GM12878 (cell line): Measurements from ENCODE around the gene SEC31A. TPM values are rescaled to one million over a fixed set of nuclear protein-coding genes. Genes with fewer than 3 reads are reported as not detected.
A peak's percentile ranks its signal among the peaks of the same experiment; 100 is the strongest.

Experiments used
- ATAC-seq: fragments of 200-7000 bp; cut with Tn5 transposase; 3 replicates; pipeline ENCODE4 v1.9.1; 2020; ENCODE audit warnings: mild to moderate bottlenecking, moderate library complexity
- BruUV-seq: library from RNA; stranded (reverse); fragments of 400-500 nt; replicated peaks from 2 replicates; lab custom pipeline; 2021; lab: Mats Ljungman, UMichigan
- CTCF ChIA-PET: fragments of 300-600 bp; sonication (Branson Sonifier 250); formaldehyde crosslinking; extraction: SDS; loops from one replicate; lab custom pipeline; 2021; ENCODE audit warnings: inconsistent platforms; lab: Yijun Ruan, JAX
- POLR2A ChIA-PET: fragments of 350-600 bp; formaldehyde crosslinking; extraction: SDS; loops from one replicate; lab custom pipeline; 2021; ENCODE audit warnings: inconsistent platforms; lab: Charles Lee
- RAD21 ChIA-PET: fragments of 300-600 bp; sonication (Branson Sonifier 250); formaldehyde crosslinking; loops from one replicate; lab custom pipeline; 2023; ENCODE audit warnings: antibody characterized with exemption; ENCODE audit not compliant: unreplicated experiment; lab: Charles Lee
- SMC1A ChIA-PET: fragments of 300-600 bp; sonication (Branson Sonifier 250); formaldehyde crosslinking; loops from one replicate; lab custom pipeline; 2023; ENCODE audit not compliant: unreplicated experiment, uncharacterized antibody; lab: Charles Lee
- DNase-seq: peaks from one replicate; pipeline ENCODE4 v3.0.0-alpha.2; 2011; ENCODE audit warnings: low read depth, low spot score
- FAIRE-seq: peaks from 3 replicates; lab custom pipeline; 2011; peaks lifted over from hg19 to GRCh38; lab: Jason Lieb, UNC
- H2AFZ ChIP-seq: 2 replicates; pipeline ENCODE4 v1.6.0; 2011; ENCODE audit warnings: low read depth, low read length, control low read depth; ENCODE audit not compliant: control insufficient read depth
- H3K27ac ChIP-seq: 2 replicates; pipeline ENCODE4 v1.5.1; 2011; ENCODE audit warnings: control low read depth; ENCODE audit not compliant: control insufficient read depth, insufficient read depth
- H3K27me3 ChIP-seq, 2 experiments: replicated peaks in 1 of 2; 2 replicates each; pipeline versions ENCODE4 v1.6.0 to v1.6.1; 2011; ENCODE audit warnings: low read length in 1 of 2; ENCODE audit not compliant: control insufficient read depth in 2 of 2, insufficient read depth in 2 of 2
- H3K36me3 ChIP-seq, 2 experiments: 2 replicates each; pipeline ENCODE4 v1.5.1; 2011; ENCODE audit warnings: low read length in 1 of 2; ENCODE audit not compliant: control insufficient read depth in 2 of 2, insufficient read depth in 2 of 2
- H3K4me1 ChIP-seq: 2 replicates; pipeline ENCODE4 v1.6.1; 2011; ENCODE audit warnings: mild to moderate bottlenecking, low read length, moderate library complexity, mixed read lengths; ENCODE audit not compliant: control insufficient read depth, insufficient read depth
- H3K4me2 ChIP-seq: 2 replicates; pipeline ENCODE4 v1.6.0; 2011; ENCODE audit warnings: control low read depth; ENCODE audit not compliant: control insufficient read depth, insufficient read depth
- H3K4me3 ChIP-seq: fragments of 200-600 bp; sonication (generic); 2 replicates; pipeline ENCODE4 v1.5.1; 2016
- H3K79me2 ChIP-seq: 2 replicates; pipeline ENCODE4 v1.6.0; 2011; ENCODE audit warnings: low read length; ENCODE audit not compliant: control insufficient read depth, insufficient read depth
- H3K9ac ChIP-seq: 2 replicates; pipeline ENCODE4 v1.8.0; 2011; ENCODE audit warnings: low read length, control low read depth, mixed read lengths; ENCODE audit not compliant: control insufficient read depth, insufficient read depth
- H3K9me3 ChIP-seq: replicated peaks from 3 replicates; pipeline ENCODE4 v1.5.1; 2011; ENCODE audit warnings: mild to moderate bottlenecking, low read length; ENCODE audit not compliant: control insufficient read depth, insufficient read depth
- H4K20me1 ChIP-seq: 2 replicates; pipeline ENCODE4 v1.6.0; 2011; ENCODE audit not compliant: control insufficient read depth, insufficient read depth
- BRCA1 ChIP-seq: IDR thresholded peaks from 2 replicates; pipeline ENCODE4 v1.6.1; 2011; ENCODE audit warnings: low read depth, low read length, improper control_type of control experiment
- CREB1 ChIP-seq: IDR thresholded peaks from 2 replicates; pipeline ENCODE4 v1.6.1; 2012; ENCODE audit warnings: low read depth, mild to moderate bottlenecking, inconsistent platforms
- CREM ChIP-seq: IDR thresholded peaks from 2 replicates; pipeline ENCODE4 v1.6.1; 2014; ENCODE audit warnings: antibody characterized with exemption, low read depth
- JUND ChIP-seq: IDR thresholded peaks from 2 replicates; pipeline ENCODE4 v1.6.1; 2012; ENCODE audit warnings: low read depth, mild to moderate bottlenecking, low read length, improper control_type of control experiment, moderate library complexity
- MTA3 ChIP-seq: IDR thresholded peaks from 2 replicates; pipeline ENCODE4 v1.6.1; 2012; ENCODE audit warnings: low read length, inconsistent platforms, borderline replicate concordance
- NFIC ChIP-seq: IDR thresholded peaks from 2 replicates; pipeline ENCODE4 v1.6.1; 2012; ENCODE audit warnings: low read depth, mild to moderate bottlenecking, inconsistent platforms, low read length, moderate library complexity
- NKRF ChIP-seq: fragments of 450-650 bp; conservative IDR thresholded peaks from 2 replicates; pipeline ENCODE4 v1.6.1; 2017; ENCODE audit warnings: mild to moderate bottlenecking, moderate library complexity
- NR2C2 ChIP-seq: IDR thresholded peaks from 2 replicates; pipeline ENCODE4 v1.6.1; 2011; ENCODE audit warnings: borderline replicate concordance, low read depth; ENCODE audit not compliant: control insufficient read depth, insufficient read length
- PML ChIP-seq: IDR thresholded peaks from 2 replicates; pipeline ENCODE4 v1.6.1; 2012; ENCODE audit warnings: low read length, inconsistent platforms
- POLR2AphosphoS2 ChIP-seq: IDR thresholded peaks from 2 replicates; pipeline ENCODE4 v1.6.1; 2011; ENCODE audit warnings: low read depth, mild to moderate bottlenecking, low read length, improper control_type of control experiment, moderate library complexity
- SMAD5 ChIP-seq: IDR thresholded peaks from 2 replicates; pipeline ENCODE4 v1.6.1; 2016; ENCODE audit warnings: antibody characterized with exemption, low read depth
- WRNIP1 ChIP-seq: IDR thresholded peaks from 2 replicates; pipeline ENCODE4 v1.6.1; 2011; ENCODE audit warnings: low read depth, low read length, improper control_type of control experiment, borderline replicate concordance
- WGBS: methylation state at CpG from one replicate; pipeline ENCODE4 v1.1.6; 2016; ENCODE audit warnings: low lambda C conversion rate; ENCODE audit not compliant: insufficient replicate concordance, insufficient coverage; ENCODE audit errors: missing lambda C conversion rate; 5-methylcytosine and 5-hydroxymethylcytosine counted together
- in situ Hi-C: fragments of 300-500 bp; cut with MboI; formaldehyde crosslinking; loops from 9 replicates; pipeline ENCODE4 v1.14.3; 2018; ENCODE audit warnings: mixed read lengths
- intact Hi-C: fragments of 100-400 bp; cut with micrococcal nuclease; formaldehyde crosslinking; loops from one replicate; pipeline ENCODE4 v1.14.2; 2022; ENCODE audit not compliant: unreplicated experiment
- polyA plus RNA-seq, 11 experiments: library from polyadenylated mRNA; depleted of rRNA in 4 of 11; unstranded in 6 of 11; stranded (reverse) in 5 of 11; fragments of >200 nt; fragmentation: Nextera tagmentation in 4 of 11; fragmentation: Illumina TruSeq in 1 of 11; extraction: Ambion mirVana in 4 of 11; extraction: Trizol in 1 of 11; gene quantifications; 1 replicate in 1 of 11; 2 replicates in 10 of 11; pipeline versions ENCODE4 v1.2.1 to v1.2.3, GENCODE V29; 2011 to 2016; ENCODE audit warnings: inconsistent platforms in 2 of 11, missing spikeins in 2 of 11, low read depth in 1 of 11
- total RNA-seq, 4 experiments: library from RNA; depleted of rRNA in 3 of 4; stranded (reverse); fragments of >200 nt in 3 of 4; fragmentation: Illumina TruSeq in 1 of 4; extraction: Trizol in 1 of 4; gene quantifications; 2 replicates each; pipeline versions ENCODE4 v1.2.1 to v1.2.3, GENCODE V29; 2013 to 2021
- TF ChIP-seq, protein P1 (sequence below): IDR thresholded peaks from 2 replicates; pipeline ENCODE4 v1.6.1; 2012; ENCODE audit warnings: low read depth, low read length, improper control_type of control experiment
- TF ChIP-seq, protein P2 (sequence below): IDR thresholded peaks from 2 replicates; pipeline ENCODE4 v1.6.1; 2011; ENCODE audit warnings: low read depth, mild to moderate bottlenecking, low read length, moderate library complexity, borderline replicate concordance; ENCODE audit errors: extremely low read depth
- TF ChIP-seq, protein P3 (sequence below): IDR thresholded peaks from 2 replicates; pipeline ENCODE4 v1.6.1; 2012; ENCODE audit warnings: low read depth, low read length, improper control_type of control experiment
- TF ChIP-seq, protein P4 (sequence below): IDR thresholded peaks from 2 replicates; pipeline ENCODE4 v1.6.1; 2011; ENCODE audit warnings: borderline replicate concordance, low read depth, mild to moderate bottlenecking, moderate library complexity, low read length; ENCODE audit not compliant: insufficient read depth, poor library complexity, severe bottlenecking

SEC31A gene
- total and polyA plus RNA-seq, 10 of the 15 experiments (the other 5 are each of a cell fraction or from before 2014, with no cell fraction given) = 74.6 to 171 (median 129) TPM

DNA sequence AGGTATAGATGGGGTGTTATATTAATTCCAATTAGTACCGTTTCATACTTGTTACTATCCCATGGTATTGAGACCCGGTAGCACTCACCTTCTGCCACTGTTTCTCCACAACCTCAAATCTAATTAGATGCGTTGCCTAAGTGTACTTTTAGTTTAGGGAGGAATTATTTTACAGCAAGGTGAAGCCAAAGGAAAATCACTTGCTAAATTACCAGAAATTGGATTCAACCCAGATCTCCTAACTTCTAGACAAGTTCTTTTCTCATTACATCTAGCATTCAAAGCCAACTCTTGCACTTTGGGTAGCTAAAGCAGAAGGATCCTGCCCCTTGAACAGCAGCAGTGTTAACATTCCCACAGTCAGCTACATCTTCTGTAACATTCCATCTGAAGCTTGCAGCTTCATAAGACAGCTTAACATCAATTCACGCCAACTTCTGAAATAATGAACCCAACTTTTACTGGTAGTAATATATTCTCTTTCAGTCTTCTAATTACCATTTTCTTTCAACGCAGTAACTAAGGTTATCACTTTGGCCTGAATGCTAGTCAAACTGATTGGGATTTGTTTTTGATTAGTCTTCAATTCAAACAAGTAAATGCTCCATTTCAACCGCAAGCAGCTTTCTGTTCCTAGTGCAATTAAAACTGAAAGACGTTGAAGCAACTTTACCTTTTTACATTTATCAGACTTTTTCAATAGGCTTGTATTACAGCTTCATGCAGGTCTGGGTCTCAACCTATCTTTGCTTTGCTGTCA lies 934 bp upstream of the SEC31A start:
- H3K9me3 ChIP-seq = no peaks in the 10 kb centered on the region
- no peaks in the 10 kb centered on the region for H4K20me1 ChIP-seq
- FAIRE-seq (peak; percentile 62), ATAC-seq (peak; percentile 4), DNase-seq (no peak)
- intact Hi-C loops (loop anchor here (1.0 to 5.0 kb wide), 4 partner anchors 8 to 565 kb away; partner anchors contain the start of genes HELQ, MRPS18C, PLAC8 and THAP9), in situ Hi-C loops (loop anchor here (5.0 kb wide), 2 partner anchors 120 to 390 kb away; partner anchors contain the start of genes COQ2 and LIN54)
- no peaks in the 10 kb centered on the region for H3K27me3 ChIP-seq
- peak overlapping the region; percentile 68; the same call in 1 of the 2 replicates for H3K4me3 ChIP-seq
- peak overlapping the region; percentile 43 for H3K4me2 ChIP-seq
- 2% methylated on average over 7 of the region's 7 CpGs for WGBS
- peaks cover 50% of the 10 kb centered on the region for H3K79me2 ChIP-seq
- POLR2A ChIA-PET = interaction anchor here (0.9 to 1.1 kb wide), 6 partner anchors 8 to 463 kb away, joined by 3 to 6 read pairs (median 4); partner anchors contain the start of gene THAP9
- CTCF ChIA-PET = interaction anchor here (0.6 to 1.7 kb wide), 9 partner anchors 8 to 388 kb away, joined by 3 to 6 read pairs (median 3); partner anchors contain the start of genes COPS4 and THAP9
- peaks cover 3% of the 10 kb centered on the region; the same call in 1 of the 2 replicates for H3K4me1 ChIP-seq
- RAD21 ChIA-PET = interaction anchor here (0.8 to 1.4 kb wide), 3 partner anchors 14 to 390 kb away, joined by 4 to 8 read pairs (median 5); no protein-coding TSS in a partner anchor
- peak overlapping the region; percentile 94 for H3K27ac ChIP-seq
- SMC1A ChIA-PET = interaction anchor here (0.9 to 2.5 kb wide), 6 partner anchors 8 to 182 kb away, joined by 3 to 10 read pairs (median 6); partner anchors contain the start of genes LIN54 and THAP9
- no TSS peak for BruUV-seq
- peak overlapping the region; percentile 98 for H3K9ac ChIP-seq
- H3K36me3 ChIP-seq = peaks cover 0 to 14% of the 10 kb centered on the region in 2 experiments; a peak in 2 of 4 replicates
- peak overlapping the region; percentile 92 for H2AFZ ChIP-seq
- TF ChIP-seq CREB1 = no peak
- TF ChIP-seq CREM = no peak
- TF ChIP-seq, protein P1, sequence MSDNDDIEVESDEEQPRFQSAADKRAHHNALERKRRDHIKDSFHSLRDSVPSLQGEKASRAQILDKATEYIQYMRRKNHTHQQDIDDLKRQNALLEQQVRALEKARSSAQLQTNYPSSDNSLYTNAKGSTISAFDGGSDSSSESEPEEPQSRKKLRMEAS = no peak
- TF ChIP-seq JUND = no peak
- TF ChIP-seq, protein P2, sequence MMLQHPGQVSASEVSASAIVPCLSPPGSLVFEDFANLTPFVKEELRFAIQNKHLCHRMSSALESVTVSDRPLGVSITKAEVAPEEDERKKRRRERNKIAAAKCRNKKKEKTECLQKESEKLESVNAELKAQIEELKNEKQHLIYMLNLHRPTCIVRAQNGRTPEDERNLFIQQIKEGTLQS = no peak
- no peak for TF ChIP-seq WRNIP1
- peak; percentile 28; the same call in 1 of the 2 replicates for TF ChIP-seq NFIC
- 0 out of 2 replicates have a peak, but pooled peaks have one; percentile 4 for TF ChIP-seq SMAD5
- TF ChIP-seq PML = 0 out of 2 replicates have a peak, but pooled peaks have one; percentile 62
- TF ChIP-seq NKRF = no peak
- TF ChIP-seq, protein P3, sequence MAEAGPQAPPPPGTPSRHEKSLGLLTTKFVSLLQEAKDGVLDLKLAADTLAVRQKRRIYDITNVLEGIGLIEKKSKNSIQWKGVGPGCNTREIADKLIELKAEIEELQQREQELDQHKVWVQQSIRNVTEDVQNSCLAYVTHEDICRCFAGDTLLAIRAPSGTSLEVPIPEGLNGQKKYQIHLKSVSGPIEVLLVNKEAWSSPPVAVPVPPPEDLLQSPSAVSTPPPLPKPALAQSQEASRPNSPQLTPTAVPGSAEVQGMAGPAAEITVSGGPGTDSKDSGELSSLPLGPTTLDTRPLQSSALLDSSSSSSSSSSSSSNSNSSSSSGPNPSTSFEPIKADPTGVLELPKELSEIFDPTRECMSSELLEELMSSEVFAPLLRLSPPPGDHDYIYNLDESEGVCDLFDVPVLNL = no peak
- TF ChIP-seq BRCA1 = no peak
- 0 out of 2 replicates have a peak, but pooled peaks have one; percentile 58 for TF ChIP-seq MTA3
- peak; percentile 15; the same call in 1 of the 2 replicates for TF ChIP-seq POLR2AphosphoS2
- TF ChIP-seq, protein P4, sequence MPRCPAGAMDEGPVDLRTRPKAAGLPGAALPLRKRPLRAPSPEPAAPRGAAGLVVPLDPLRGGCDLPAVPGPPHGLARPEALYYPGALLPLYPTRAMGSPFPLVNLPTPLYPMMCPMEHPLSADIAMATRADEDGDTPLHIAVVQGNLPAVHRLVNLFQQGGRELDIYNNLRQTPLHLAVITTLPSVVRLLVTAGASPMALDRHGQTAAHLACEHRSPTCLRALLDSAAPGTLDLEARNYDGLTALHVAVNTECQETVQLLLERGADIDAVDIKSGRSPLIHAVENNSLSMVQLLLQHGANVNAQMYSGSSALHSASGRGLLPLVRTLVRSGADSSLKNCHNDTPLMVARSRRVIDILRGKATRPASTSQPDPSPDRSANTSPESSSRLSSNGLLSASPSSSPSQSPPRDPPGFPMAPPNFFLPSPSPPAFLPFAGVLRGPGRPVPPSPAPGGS = no peak
- TF ChIP-seq NR2C2 = no peak
